ENCODE results near the gene C12orf56. TPM values are rescaled to one million over a fixed set of nuclear protein-coding genes. Genes with fewer than 3 reads are reported as not detected.
"Not testable (repeated sequence)": the region's sequence is repeated elsewhere in the genome, so short reads cannot be mapped to it uniquely, and the experiment has no call there.

Gene C12orf56
- total and polyA plus RNA-seq, 7 donors: 0.22 to 2.1 (median 0.44) TPM; not detected in 3

DNA sequence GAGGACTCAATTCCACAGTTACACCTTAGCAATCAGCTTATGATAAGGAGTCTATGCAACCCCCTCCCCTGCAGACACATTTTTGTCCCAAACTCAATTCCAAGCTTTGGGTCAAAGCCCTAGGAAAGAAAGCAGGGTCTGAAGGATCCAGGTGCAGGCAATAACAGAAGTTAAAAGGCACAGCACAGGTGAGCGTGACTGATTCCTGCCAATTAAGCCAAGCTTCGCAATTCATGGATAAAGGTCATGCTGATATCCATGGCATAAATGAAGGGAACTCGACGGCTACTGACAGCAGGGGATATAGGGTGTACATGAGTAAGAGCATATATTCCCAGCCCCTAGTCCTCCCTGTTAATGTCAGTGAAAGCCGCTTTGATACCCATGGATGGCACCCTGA is 39.3 kb downstream of the C12orf56 start:
- TF ChIP-seq CTCF (IDR thresholded peaks at IDR 0.05) (no peak), POLR2AphosphoS5 (IDR thresholded peaks at IDR 0.05) (no peak), POLR2A (IDR thresholded peaks at IDR 0.05) (no peak), EP300 (IDR thresholded peaks at IDR 0.05) (no peak)
- intact Hi-C loops (cut with DNase I): no loop called here
- peaks cover 0 to 4% (median 0%) of the 10 kb centered on the region in 4 donors for H3K9me3 ChIP-seq
- H3K4me1 ChIP-seq: no peaks in the 10 kb centered on the region
- no peaks in the 10 kb centered on the region for H3K27me3 ChIP-seq
- 90 to 94% methylated on average over 5 of the region's 5 CpGs for WGBS, 2 donors
- DNase-seq: no peak
- no peak overlapping the region for H3K4me3 ChIP-seq
- H3K27ac ChIP-seq: no peak overlapping the region
- no peaks in the 10 kb centered on the region for H3K36me3 ChIP-seq

- Histone ChIP-seq H3K27ac (no peak overlapping the region), H3K4me1 (no peaks in the 10 kb centered on the region), H3K27me3 (no peaks in the 10 kb centered on the region), H3K36me3 (no peaks in the 10 kb centered on the region), H3K4me3 (no peak overlapping the region), H3K9me3 (no peaks in the 10 kb centered on the region)
- intact Hi-C loops (cut with DNase I): no loop called here
- 78 to 83% methylated on average over 2 of the region's 2 CpGs for WGBS, 2 donors
- no peak for TF ChIP-seq POLR2A (IDR thresholded peaks at IDR 0.05)
- TF ChIP-seq POLR2AphosphoS5 (IDR thresholded peaks at IDR 0.05): no peak
- no peak for TF ChIP-seq CTCF (IDR thresholded peaks at IDR 0.05)
- no peak for TF ChIP-seq EP300 (IDR thresholded peaks at IDR 0.05)
- DNase-seq: no peak
These were observed 42.9 kb downstream of the C12orf56 start for GRCh38 chr12:64347630-64348029.

DNA sequence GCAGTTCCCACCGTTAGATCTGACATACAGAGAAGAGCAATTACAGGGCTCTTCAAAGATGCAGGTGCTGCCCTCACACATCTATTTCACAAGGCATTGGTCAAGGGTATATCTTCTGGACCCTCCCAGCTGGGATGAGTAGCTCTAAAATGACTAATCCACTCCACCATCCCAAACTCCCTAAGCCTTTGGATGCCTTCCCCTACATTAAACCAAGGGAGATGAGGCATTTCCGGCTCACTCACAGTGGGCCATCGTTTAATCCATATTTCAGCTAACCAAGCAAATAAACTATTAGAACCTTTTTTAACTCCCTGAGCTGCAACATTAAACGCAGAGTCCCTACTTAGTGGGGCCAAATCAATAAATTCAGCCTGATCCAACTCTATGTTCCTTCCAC is 45.9 kb downstream of the C12orf56 start:
- 88 to 90% methylated on average over 4 of the region's 4 CpGs for WGBS, 2 donors
- H3K36me3 ChIP-seq; DNase-seq; intact Hi-C loops (cut with DNase I); H3K4me1 ChIP-seq; H3K27ac ChIP-seq; H3K4me3 ChIP-seq; H3K9me3 ChIP-seq; H3K27me3 ChIP-seq: not testable (repeated sequence)

- DNase-seq; H3K4me3 ChIP-seq; H3K36me3 ChIP-seq; H3K27ac ChIP-seq; H3K27me3 ChIP-seq; intact Hi-C loops (cut with DNase I); H3K9me3 ChIP-seq; H3K4me1 ChIP-seq: not testable (repeated sequence)
- 61 to 74% methylated on average over 2 of the region's 2 CpGs for WGBS, 2 donors
These were observed 50.0 kb downstream of the C12orf56 start for GRCh38 chr12:64340546-64340945.

DNA sequence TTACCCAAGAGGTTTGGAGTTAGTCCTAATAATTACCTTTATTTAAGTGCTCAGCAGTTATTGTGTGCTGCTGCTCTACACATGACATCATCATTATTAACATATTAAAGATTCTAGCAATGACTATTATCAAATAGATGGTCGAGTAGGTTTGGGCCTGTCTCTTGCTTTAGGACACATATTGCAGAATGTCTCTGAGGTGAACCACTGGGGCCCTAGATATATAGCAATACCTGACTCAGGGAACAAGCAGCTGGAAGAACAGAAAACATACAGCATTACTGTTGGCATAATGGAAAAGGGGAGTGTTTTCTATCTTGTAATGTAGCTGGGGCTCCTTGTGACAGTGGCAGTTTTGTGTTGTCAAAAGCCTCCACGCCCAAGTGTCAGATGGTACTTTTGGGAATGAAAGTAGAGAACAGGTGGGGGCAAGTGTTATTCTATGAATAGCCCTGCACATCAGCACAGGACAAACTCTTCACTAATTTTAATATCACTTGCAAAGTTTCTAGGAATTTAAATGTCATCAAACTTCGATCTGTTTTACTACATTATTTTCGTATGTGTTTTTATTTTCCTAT is 54.6 kb downstream of the C12orf56 start:
- H3K4me1 ChIP-seq: no peaks in the 10 kb centered on the region
- peaks cover 0 to 4% (median 0%) of the 10 kb centered on the region in 4 donors for H3K9me3 ChIP-seq
- no peak overlapping the region for H3K4me3 ChIP-seq
- WGBS, 2 donors: 73 to 89% methylated on average over 4 of the region's 4 CpGs
- intact Hi-C loops (cut with DNase I): no loop called here
- no peak overlapping the region for H3K27ac ChIP-seq
- no peaks in the 10 kb centered on the region for H3K36me3 ChIP-seq
- no peak for TF ChIP-seq POLR2A (IDR thresholded peaks at IDR 0.05)
- no peak for TF ChIP-seq CTCF (IDR thresholded peaks at IDR 0.05)
- no peak for TF ChIP-seq EP300 (IDR thresholded peaks at IDR 0.05)
- TF ChIP-seq POLR2AphosphoS5 (IDR thresholded peaks at IDR 0.05): no peak
- H3K27me3 ChIP-seq: no peaks in the 10 kb centered on the region
- no peak for DNase-seq

GRCh38 chr12:64332938-64333337 is 57.6 kb downstream of the C12orf56 start:
- WGBS, 2 donors: 81 to 85% methylated on average over 2 of the region's 2 CpGs
- intact Hi-C loops (cut with DNase I): no loop called here
- no peaks in the 10 kb centered on the region for H3K9me3 ChIP-seq
- no peak for DNase-seq
- H3K4me1 ChIP-seq: no peaks in the 10 kb centered on the region
- no peak overlapping the region for H3K27ac ChIP-seq
- H3K36me3 ChIP-seq: no peaks in the 10 kb centered on the region
- TF ChIP-seq POLR2A (IDR thresholded peaks at IDR 0.05): no peak
- TF ChIP-seq POLR2AphosphoS5 (IDR thresholded peaks at IDR 0.05): no peak
- TF ChIP-seq EP300 (IDR thresholded peaks at IDR 0.05): no peak
- no peak for TF ChIP-seq CTCF (IDR thresholded peaks at IDR 0.05)
- H3K27me3 ChIP-seq: no peaks in the 10 kb centered on the region
- H3K4me3 ChIP-seq: no peak overlapping the region

Measured in sigmoid colon (tissue), 7 donors.